Tibial nerve (tissue), 4 donors: ENCODE data around the gene EAF1.

ENCODE experiments used
- EP300 ChIP-seq, 2 donors: sonication (generic); formaldehyde crosslinking; IDR thresholded peaks; one replicate each; pipeline ENCODE4 v1.6.1; 2017; ENCODE audit warnings: antibody characterized with exemption in 2 of 2, mild to moderate bottlenecking in 1 of 2
- POLR2A ChIP-seq, 2 donors: fragments of 450-650 bp; IDR thresholded peaks; one replicate each; pipeline ENCODE4 v1.6.1; 2017; ENCODE audit warnings: antibody characterized with exemption in 2 of 2, mild to moderate bottlenecking in 2 of 2, moderate library complexity in 2 of 2
- TF ChIP-seq, protein P1 (sequence below), 5 experiments: fragments of 200-600 bp in 3 of 5; fragments of 450-650 bp in 2 of 5; sonication (generic) in 3 of 5; IDR thresholded peaks; one replicate each; pipeline ENCODE4 v1.5.1; 2016 to 2019; ENCODE audit warnings: antibody characterized with exemption in 5 of 5, mild to moderate bottlenecking in 3 of 5, moderate library complexity in 2 of 5

DNA sequence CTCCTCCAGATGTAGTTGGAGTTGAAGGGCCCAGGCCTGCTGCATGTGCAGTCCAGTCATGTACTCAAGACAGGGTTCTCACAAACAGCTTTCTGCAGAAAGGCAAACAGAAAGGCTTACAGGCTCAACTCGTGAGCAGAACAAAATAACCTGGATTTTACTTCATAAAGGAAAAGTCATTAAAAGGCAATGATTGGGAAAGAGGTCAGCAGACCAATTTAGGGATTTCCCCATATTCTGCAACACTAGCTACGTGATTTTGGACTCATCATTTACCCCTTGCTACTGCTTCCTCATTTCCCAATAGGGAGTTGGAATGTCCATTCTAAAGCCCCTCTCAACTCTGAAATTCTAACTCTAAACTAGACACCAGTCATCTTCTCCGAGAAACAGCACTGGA lies 18.2 kb upstream of the EAF1 start:
- no peak for TF ChIP-seq POLR2A (IDR thresholded peaks at IDR 0.05)
- TF ChIP-seq, protein P1, sequence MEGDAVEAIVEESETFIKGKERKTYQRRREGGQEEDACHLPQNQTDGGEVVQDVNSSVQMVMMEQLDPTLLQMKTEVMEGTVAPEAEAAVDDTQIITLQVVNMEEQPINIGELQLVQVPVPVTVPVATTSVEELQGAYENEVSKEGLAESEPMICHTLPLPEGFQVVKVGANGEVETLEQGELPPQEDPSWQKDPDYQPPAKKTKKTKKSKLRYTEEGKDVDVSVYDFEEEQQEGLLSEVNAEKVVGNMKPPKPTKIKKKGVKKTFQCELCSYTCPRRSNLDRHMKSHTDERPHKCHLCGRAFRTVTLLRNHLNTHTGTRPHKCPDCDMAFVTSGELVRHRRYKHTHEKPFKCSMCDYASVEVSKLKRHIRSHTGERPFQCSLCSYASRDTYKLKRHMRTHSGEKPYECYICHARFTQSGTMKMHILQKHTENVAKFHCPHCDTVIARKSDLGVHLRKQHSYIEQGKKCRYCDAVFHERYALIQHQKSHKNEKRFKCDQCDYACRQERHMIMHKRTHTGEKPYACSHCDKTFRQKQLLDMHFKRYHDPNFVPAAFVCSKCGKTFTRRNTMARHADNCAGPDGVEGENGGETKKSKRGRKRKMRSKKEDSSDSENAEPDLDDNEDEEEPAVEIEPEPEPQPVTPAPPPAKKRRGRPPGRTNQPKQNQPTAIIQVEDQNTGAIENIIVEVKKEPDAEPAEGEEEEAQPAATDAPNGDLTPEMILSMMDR (IDR thresholded peaks at IDR 0.05): no peak
- TF ChIP-seq EP300 (IDR thresholded peaks at IDR 0.05): peak in 1 of 2 donors; percentile 46
